ENCODE measurements around the gene BBIP1.
A peak's percentile ranks its signal among the peaks of the same experiment; 100 is the strongest.

BBIP1 gene

DNA sequence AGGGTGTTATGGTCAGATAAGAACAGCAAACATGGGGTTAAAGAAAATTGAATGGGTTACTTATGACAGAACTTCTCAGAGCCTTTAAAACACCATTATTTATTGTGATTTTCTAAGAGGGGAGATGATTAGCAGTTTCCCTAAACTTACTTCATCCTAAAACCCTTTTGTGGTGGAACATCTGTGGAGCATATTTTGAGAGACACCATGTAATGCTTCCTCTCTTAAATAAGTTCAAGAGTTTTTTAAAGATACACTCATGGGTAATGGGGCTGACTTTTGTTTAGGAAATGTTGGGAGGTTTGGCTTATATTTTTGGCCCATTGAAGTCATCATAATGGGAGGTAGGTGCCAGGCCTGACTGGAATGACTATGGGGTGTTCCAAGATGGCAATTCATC lies 55.6 kb downstream of the BBIP1 start:
- no peak for DNase-seq (ENCODE audit: low spot score)

- DNase-seq (ENCODE audit: low spot score) = no peak
Measured at GRCh38 chr10:110862961-110863360, 56.0 kb downstream of the BBIP1 start.

- no peak for DNase-seq (ENCODE audit: low spot score)
Measured at GRCh38 chr10:110861930-110862649, 56.9 kb downstream of the BBIP1 start.

DNA sequence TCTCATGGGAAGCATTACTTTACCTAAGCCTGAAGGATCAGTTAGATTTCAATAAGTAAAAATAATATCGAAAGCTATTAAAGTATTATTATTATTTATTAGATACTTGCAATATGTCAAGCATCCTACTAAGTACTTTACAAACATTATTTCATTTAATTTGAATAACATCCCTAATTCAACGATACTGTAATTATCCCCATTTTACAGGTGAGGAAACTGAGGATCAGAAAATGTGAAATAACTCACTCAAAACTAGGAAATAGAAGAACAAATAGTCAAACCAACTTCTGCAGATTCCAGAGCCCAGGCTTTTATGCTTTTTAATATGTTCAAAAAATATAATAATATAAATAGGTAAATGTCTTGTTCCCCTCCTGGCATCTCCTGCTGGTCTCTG lies 57.5 kb downstream of the BBIP1 start:
- DNase-seq (ENCODE audit: low spot score) = no peak

DNA sequence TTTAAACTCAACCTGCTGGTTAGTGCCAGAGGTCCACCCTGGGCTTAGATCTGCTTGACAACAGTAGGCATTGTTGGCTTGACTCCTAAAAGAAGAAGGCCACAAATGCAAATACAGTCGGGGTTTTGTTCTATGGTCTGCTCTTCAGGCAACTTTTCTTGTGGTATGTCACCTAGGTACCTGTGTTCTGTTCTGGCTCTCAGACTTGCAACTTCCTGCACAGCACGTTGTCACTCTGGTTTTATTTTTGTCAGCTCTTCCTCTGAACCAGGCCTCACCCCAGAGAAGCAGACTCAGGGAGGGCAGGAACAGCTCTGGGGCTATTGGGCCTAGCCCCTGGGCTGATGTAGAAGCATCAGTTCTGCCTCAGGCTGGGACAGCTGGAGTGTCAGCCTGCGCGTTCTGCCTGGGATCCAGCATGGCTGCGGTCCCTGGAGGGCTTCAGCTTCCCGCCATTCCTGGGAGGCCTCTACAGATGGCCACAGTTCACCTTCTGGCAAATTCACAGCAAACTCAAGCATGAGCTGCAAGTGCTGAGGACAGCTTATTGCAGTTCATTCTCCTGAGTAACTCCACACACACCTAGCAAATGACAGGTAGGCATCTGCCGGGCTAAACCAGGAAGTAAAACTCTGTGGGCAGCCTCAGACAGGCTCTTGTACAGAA lies 58.3 kb downstream of the BBIP1 start:
- DNase-seq (ENCODE audit: low spot score) = no peak

DNA sequence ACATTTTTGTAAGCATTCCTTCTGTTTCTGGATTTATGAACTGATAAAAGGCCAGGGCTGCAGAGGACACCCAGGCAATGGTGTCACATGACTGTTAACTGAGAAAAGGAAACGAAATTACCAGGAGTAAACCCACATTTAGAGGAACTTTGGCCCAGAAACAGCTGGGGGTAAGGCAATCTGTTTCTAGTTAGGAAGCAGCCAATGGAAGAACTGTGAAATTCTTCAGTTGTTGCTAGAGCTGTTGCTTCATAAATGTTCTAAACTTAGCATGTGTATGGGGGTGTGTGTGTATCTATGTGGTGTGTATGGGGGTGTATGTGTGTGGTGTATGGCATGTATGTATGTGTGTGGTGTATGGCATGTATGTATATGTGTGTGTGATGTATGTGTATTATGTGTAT lies 59.0 kb downstream of the BBIP1 start:
- no peak for DNase-seq (ENCODE audit: low spot score)

- no peak for DNase-seq (ENCODE audit: low spot score)
Measured at GRCh38 chr10:110859206-110859972, 59.6 kb downstream of the BBIP1 start.

DNA sequence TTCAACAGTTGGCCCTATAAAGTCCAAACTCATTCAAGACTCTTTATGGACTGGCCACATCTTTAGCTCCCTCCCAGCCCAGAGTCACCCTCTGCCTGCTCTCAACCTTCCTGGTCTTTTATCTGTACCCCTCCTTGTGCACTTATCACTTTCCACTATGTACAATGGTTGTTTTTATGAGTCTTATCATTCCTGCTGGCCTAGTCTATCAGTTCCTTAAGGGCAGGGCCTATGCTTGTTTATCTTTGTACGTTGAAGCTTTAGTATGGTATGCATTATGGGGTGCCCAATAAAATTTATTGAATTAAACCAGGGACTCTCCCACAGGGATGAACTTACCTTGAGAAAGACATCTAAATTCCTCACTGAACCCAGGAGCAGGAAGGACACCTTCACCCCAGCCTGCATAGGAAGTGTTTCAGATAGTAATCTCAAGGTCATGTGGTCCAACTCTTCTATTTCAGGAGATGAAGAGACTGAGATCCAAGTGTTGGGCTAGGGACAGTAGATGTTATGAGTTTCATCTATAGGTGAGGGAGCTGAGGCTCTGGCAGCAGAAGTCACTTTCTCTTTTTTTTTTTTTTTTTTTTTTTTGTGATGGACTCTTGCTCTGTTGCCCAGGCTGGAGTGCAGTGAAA lies 60.6 kb downstream of the BBIP1 start:
- DNase-seq (ENCODE audit: low spot score) = no peak

GRCh38 chr10:110857265-110858171 lies 61.5 kb downstream of the BBIP1 start:
- DNase-seq (ENCODE audit: low spot score) = peak; percentile 63

DNA sequence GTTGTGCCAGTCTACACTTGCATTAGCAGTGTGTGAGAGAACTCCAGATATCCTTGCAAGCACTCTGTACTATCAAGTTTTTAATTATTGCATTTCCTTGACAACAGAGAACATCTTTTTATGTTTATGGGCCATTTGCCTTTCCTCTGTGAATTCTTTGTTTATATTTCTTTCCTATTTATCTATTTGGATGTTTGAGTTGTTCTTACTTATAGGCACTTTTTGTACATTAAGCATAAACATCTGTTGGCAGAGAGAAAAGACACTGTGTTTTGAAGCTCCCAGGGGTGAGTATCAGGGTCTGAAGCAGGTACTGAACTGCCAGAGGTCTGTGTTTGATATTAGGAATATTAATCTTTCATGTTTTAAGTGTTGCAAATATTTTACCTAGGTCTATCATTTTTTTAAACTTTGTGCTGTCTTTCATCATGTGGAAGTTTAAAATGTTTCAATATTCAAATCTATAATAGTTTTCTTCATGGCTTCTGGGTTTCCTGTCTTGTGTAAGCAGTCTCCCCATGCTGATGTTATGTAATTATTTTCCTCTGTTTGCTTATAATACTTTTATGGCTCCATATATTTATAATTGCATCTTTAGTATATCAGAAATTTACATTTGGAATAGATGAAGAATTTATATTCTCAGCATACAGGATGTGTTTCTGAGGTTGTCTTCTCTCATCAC lies 64.9 kb downstream of the BBIP1 start:
- no peak for DNase-seq (ENCODE audit: low spot score)

GRCh38 chr10:110852947-110853346 lies 66.0 kb downstream of the BBIP1 start:
- no peak for DNase-seq (ENCODE audit: low spot score)

DNA sequence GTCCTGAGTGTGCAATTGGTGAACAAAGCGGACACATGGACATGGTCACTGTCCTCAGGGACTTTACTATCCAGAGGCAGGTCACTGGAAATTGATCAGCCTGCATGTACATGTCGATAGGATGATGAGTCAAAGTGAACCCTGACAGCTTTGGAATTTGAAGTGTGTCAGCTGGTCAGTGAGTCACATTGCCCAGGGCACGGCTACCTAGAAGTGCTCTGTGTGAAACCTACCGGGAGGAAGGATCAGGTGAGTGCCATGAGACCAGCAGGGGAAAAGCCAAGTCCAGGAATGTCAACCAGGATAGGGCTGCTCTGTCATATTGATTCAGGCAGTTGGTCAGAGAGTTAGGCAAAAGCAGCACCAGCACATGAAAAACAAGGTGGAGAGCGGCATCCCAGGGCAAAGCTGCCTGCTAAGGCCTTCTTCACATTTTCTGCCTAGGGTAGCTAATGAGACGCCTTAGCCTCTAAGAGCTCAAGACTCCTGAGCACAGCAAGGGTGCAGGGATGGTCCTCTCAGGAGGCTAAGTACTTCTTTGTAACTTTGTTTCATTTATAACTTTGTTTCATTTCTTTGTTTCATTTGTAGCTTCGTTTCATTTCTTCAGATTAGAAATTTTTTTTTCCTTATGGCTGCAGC lies 66.6 kb downstream of the BBIP1 start:
- DNase-seq (ENCODE audit: low spot score) = no peak

DNA sequence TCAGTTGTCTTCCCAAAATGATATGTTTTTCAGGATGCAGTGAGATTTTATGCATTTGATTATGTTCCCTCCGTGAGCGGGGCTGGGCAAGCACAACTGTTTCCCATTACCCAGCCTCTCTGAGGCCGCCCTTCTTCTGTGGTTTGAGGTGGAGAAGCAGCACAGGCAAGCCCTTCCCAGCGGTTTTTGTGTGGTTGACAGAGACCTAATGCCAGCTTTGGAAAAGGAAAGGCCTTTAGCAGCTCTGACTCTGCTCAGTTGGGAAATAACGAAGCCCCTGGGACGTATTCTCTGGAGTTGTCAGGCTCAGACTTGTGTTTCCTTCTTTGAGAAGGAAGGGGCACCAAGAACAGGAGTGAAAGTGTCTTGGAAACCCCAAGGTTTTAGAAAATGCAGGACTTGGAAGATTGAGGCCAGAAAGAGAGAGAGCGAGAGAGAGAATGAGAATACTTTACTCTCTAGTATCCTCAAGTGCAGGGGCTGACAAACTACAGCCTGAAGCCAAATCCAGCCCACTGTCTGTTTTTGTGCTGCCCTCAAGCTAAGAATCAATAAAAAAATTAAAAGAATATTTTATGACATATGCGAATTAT lies 67.9 kb downstream of the BBIP1 start:
- no peak for DNase-seq (ENCODE audit: low spot score)

- no peak for DNase-seq (ENCODE audit: low spot score)
Measured at GRCh38 chr10:110850099-110850498, 68.9 kb downstream of the BBIP1 start.

All from putamen (tissue), 1 donor.